ENCODE data around the gene RPTN.
"Not testable (repeated sequence)": the region's sequence is repeated elsewhere in the genome, so short reads cannot be mapped to it uniquely, and the experiment has no call there.

Gene RPTN

GRCh38 chr1:152145769-152146168, 13.3 kb downstream of the RPTN start:
- TF ChIP-seq, protein P1, sequence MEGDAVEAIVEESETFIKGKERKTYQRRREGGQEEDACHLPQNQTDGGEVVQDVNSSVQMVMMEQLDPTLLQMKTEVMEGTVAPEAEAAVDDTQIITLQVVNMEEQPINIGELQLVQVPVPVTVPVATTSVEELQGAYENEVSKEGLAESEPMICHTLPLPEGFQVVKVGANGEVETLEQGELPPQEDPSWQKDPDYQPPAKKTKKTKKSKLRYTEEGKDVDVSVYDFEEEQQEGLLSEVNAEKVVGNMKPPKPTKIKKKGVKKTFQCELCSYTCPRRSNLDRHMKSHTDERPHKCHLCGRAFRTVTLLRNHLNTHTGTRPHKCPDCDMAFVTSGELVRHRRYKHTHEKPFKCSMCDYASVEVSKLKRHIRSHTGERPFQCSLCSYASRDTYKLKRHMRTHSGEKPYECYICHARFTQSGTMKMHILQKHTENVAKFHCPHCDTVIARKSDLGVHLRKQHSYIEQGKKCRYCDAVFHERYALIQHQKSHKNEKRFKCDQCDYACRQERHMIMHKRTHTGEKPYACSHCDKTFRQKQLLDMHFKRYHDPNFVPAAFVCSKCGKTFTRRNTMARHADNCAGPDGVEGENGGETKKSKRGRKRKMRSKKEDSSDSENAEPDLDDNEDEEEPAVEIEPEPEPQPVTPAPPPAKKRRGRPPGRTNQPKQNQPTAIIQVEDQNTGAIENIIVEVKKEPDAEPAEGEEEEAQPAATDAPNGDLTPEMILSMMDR (IDR thresholded peaks at IDR 0.05; ENCODE audit: low read depth, low read length): no peak
- no peak for DNase-seq (ENCODE audit: extremely low read depth, low read depth)

GRCh38 chr1:152144674-152145183, 14.3 kb downstream of the RPTN start:
- DNase-seq (ENCODE audit: extremely low read depth, low read depth): not testable (repeated sequence)

GRCh38 chr1:152143150-152143887, 15.7 kb downstream of the RPTN start:
- DNase-seq (ENCODE audit: extremely low read depth, low read depth): no peak

DNA sequence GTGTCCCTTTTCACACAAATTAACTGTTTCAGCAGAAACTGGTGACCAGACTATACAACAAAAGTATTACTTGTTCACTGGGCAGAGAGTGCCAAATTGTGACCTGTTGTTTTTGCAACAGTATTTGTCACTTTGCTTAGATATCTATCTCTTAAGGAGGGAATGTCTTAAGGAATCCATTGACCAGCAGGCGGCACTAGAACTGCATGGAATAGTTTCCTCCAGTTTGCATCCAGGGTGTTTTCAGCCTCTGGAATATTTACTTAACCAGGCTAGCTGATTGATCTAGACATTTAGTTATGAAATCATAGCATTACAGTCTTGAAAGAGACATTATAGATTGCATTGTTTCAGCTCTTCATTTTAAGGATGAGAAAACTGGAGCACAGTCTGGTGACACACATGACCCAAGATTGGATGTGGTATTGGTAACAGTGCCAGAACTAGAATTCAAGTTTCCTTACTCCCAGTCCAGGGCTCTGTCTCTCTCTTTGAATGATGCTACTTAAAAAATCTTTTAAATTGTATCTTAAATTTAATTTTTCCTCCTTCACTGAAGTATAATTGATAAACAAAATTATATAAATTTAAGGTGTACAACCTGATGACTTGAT, 16.9 kb downstream of the RPTN start:
- peak; percentile 48 for DNase-seq (ENCODE audit: extremely low read depth, low read depth)

More at GRCh38 chr1:152143150-152143887, 15.7 kb downstream of the RPTN start:
- TF ChIP-seq, protein P1 (IDR thresholded peaks at IDR 0.05; ENCODE audit: low read depth, low read length): no peak

DNA sequence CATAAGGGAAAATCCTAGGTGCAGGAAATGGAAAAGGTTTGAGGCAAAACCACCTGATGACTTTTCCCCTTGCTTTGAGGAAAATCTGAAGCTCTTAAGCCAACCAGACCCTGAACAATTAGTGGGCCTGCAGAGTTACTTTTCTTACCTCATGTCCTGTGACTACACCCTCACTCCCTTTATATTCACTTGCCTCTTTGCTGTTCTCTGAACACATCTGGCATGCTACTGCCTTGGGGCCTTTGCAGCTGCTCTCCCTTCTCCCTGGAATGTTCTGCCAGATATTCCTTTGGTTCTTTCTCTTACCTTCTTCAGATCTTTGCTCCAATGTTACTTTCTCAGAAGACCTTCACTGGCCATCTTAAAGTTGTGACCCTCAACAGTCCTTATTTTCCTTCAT, 21.8 kb downstream of the RPTN start:
- no peak for DNase-seq (ENCODE audit: extremely low read depth, low read depth)
- TF ChIP-seq, protein P1 (IDR thresholded peaks at IDR 0.05; ENCODE audit: low read depth, low read length): no peak

More for the DNA sequence above, 16.9 kb downstream of the RPTN start:
- TF ChIP-seq, protein P1 (IDR thresholded peaks at IDR 0.05; ENCODE audit: low read depth, low read length): peak; percentile 94

DNA sequence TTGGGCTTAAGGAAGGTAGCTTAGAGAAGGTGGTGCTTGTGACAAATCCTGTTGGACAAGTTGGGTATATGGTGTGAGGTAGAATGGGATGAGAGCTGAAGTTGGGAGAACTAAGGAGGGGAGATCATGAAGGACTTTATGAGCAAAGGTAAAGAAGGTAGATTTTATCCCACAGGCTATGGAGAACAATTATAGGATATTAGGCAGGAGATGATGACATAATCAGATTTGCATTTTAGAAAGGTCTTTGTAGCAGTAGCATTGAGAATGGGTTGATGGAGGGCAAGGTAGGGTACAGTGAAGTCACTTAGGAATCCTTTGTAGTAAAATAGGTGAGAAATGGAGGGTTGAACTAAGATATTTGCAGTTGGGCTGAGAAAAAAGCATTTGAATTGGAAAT, 28.8 kb downstream of the RPTN start:
- DNase-seq (ENCODE audit: extremely low read depth, low read depth): no peak
- TF ChIP-seq, protein P1 (IDR thresholded peaks at IDR 0.05; ENCODE audit: low read depth, low read length): no peak

DNA sequence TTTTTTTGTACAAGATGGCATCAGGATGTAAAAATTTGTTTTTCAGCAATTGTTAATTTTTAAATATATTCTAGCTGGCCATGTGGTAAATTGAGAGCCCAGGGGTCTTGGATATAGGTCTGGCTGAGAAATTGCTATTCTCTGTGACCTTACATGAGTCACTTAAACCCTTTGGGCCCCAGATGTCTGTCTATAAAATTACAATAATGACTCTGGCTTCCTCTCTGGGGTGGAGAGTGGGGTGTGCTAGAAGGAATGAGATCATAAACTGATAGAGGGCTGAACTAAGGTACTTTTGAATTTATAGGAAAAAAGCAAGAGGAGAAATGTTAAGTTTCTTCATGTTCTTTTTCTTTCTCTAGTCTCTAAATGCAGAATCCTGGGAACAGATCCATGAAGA, 31.4 kb downstream of the RPTN start:
- TF ChIP-seq, protein P1 (IDR thresholded peaks at IDR 0.05; ENCODE audit: low read depth, low read length): no peak
- no peak for DNase-seq (ENCODE audit: extremely low read depth, low read depth)
